OCI-LY1 (cell line): Measurements from ENCODE around the gene KLK5.

Experiments
- CTCF ChIP-seq: fragments of 200-600 bp; sonication (generic), shearing (Covaris generic); IDR thresholded peaks from 2 replicates; pipeline ENCODE4 v1.5.1; 2017; ENCODE audit warnings: mild to moderate bottlenecking, antibody characterized with exemption, low read length, moderate library complexity, mixed read lengths
- EZH2 ChIP-seq: fragments of 200-600 bp; sonication (generic), shearing (Covaris generic); IDR thresholded peaks from 2 replicates; pipeline ENCODE4 v1.8.0; 2017; ENCODE audit warnings: borderline replicate concordance, mixed run types, mild to moderate bottlenecking, antibody characterized with exemption, low read length, moderate library complexity, mixed read lengths

- TF ChIP-seq CTCF (no peak), EZH2 (no peak)
Observed at GRCh38 chr19:50898018-50898417, 54.8 kb downstream of the KLK5 start.
